GM23248 (cell line): ENCODE data around the gene MIP. TPM values are rescaled to one million over a fixed set of nuclear protein-coding genes. Genes with fewer than 3 reads are reported as not detected.

Source experiments
- DNase-seq: peaks from one replicate; pipeline ENCODE4 v3.0.0-alpha.2; 2015
- H2AFZ ChIP-seq: fragments of 200-600 bp; sonication (generic); 2 replicates; pipeline ENCODE4 v1.6.1; 2016; ENCODE audit warnings: antibody characterized with exemption
- H3F3A ChIP-seq: fragments of 200-600 bp; sonication (generic); 2 replicates; pipeline ENCODE4 v1.6.1; 2016; ENCODE audit warnings: mild to moderate bottlenecking, antibody characterized with exemption, mixed run types; ENCODE audit not compliant: insufficient read depth
- H3K27ac ChIP-seq: fragments of 200-600 bp; sonication (generic); 2 replicates; pipeline ENCODE4 v1.5.1; 2016; ENCODE audit warnings: mild to moderate bottlenecking
- H3K27me3 ChIP-seq: fragments of 200-600 bp; sonication (generic); replicated peaks from 2 replicates; pipeline ENCODE4 v1.6.1; 2016; ENCODE audit warnings: mild to moderate bottlenecking; ENCODE audit not compliant: insufficient read depth
- H3K36me3 ChIP-seq: fragments of 200-600 bp; sonication (generic); 2 replicates; pipeline ENCODE4 v1.6.1; 2016; ENCODE audit warnings: low read depth, mild to moderate bottlenecking
- H3K4me1 ChIP-seq: fragments of 200-600 bp; sonication (generic); 2 replicates; pipeline ENCODE4 v1.6.1; 2016; ENCODE audit warnings: mild to moderate bottlenecking; ENCODE audit not compliant: insufficient read depth
- H3K4me2 ChIP-seq: fragments of 200-600 bp; sonication (generic); one replicate; pipeline ENCODE4 v1.6.1; 2016; ENCODE audit warnings: mild to moderate bottlenecking; ENCODE audit not compliant: unreplicated experiment
- H3K4me3 ChIP-seq: fragments of 200-600 bp; sonication (generic); 2 replicates; pipeline ENCODE4 v1.5.1; 2016; ENCODE audit warnings: mild to moderate bottlenecking
- H3K79me2 ChIP-seq: fragments of 200-600 bp; sonication (generic); 2 replicates; pipeline ENCODE4 v1.6.1; 2016; ENCODE audit warnings: mild to moderate bottlenecking; ENCODE audit not compliant: insufficient read depth
- H3K9ac ChIP-seq: fragments of 200-600 bp; sonication (generic); 2 replicates; pipeline ENCODE4 v1.6.1; 2016; ENCODE audit warnings: mild to moderate bottlenecking
- H3K9me2 ChIP-seq: fragments of 200-600 bp; sonication (generic); 2 replicates; pipeline ENCODE4 v1.6.1; 2016; ENCODE audit warnings: mixed run types, mild to moderate bottlenecking, moderate library complexity; ENCODE audit not compliant: insufficient read depth
- H3K9me3 ChIP-seq: fragments of 200-600 bp; sonication (generic); one replicate; pipeline ENCODE4 v1.6.1; 2017; ENCODE audit warnings: low read depth
- H4K20me1 ChIP-seq: fragments of 200-600 bp; sonication (generic); 2 replicates; pipeline ENCODE4 v1.6.0; 2016; ENCODE audit not compliant: insufficient read depth
- EZH2 ChIP-seq: fragments of 200-600 bp; sonication (generic); IDR thresholded peaks from 2 replicates; pipeline ENCODE4 v1.6.1; 2018; ENCODE audit warnings: antibody characterized with exemption, mild to moderate bottlenecking; ENCODE audit not compliant: insufficient read depth, poor library complexity, severe bottlenecking
- EZH2phosphoT487 ChIP-seq: fragments of 200-600 bp; sonication (generic); IDR thresholded peaks from 2 replicates; pipeline ENCODE4 v1.6.1; 2018; ENCODE audit warnings: antibody characterized with exemption, moderate library complexity, mild to moderate bottlenecking, low read depth; ENCODE audit not compliant: insufficient read depth
- WGBS, 2 experiments: methylation state at CpG; one replicate each; pipeline ENCODE4 v1.1.6; 2015 to 2017; ENCODE audit warnings: low lambda C conversion rate in 2 of 2, low coverage in 1 of 2; ENCODE audit errors: missing lambda C conversion rate in 2 of 2; 5-methylcytosine and 5-hydroxymethylcytosine counted together
- in situ Hi-C: fragments of 300-500 bp; cut with MboI; formaldehyde crosslinking; loops from 2 replicates; pipeline ENCODE4 v1.15.0; 2020
- polyA plus RNA-seq: library from polyadenylated mRNA; unstranded; fragments of >200 nt; fragmentation: Nextera tagmentation; extraction: Ambion mirVana; gene quantifications from 2 replicates; pipeline ENCODE4 v1.2.1, GENCODE V29; 2016
- total RNA-seq: library from RNA; depleted of rRNA; stranded (reverse); fragments of >200 nt; shearing (Covaris generic); gene quantifications from 2 replicates; pipeline ENCODE4 v1.2.3, GENCODE V29; 2014

The MIP gene
- total and polyA plus RNA-seq, 2 experiments from 2014 or later = not detected

DNA sequence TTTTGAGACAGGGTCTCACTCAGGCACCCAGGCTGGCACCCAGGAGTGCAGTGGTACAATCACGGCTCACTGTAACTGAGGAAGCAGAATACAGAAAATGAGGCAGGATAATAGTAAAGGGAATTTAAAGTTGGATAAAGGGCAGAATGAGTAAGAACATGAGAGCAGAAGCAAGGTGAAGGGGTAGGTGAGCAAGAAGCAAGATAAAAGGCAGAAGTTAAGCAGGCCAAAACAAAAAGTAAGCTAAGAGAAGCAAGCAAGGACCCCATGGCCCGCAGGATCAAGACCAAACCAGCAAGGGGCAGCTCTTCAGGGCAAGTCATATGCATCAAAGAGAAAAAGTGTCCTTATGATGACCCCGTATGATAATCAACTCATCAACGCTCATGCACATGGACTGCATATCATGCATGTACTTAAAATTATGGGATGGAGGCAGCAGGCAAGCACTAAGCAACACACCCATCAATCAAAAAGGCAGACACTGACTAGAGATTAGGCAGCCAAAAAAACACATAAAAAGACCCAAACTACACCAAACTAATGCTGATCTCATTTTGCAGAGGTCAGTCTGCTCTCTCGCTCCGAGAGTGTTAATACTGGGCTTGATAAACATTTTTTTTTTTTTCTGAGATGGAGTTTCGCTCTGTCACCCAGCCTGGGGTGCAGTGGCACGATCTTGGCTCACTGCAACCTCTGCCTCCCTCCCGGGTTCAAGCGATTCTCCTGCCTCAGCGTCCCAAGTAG is 16.9 kb downstream of the MIP start:
- no peak overlapping the region for H2AFZ ChIP-seq
- H4K20me1 ChIP-seq = no peaks in the 10 kb centered on the region
- H3K36me3 ChIP-seq = no peaks in the 10 kb centered on the region
- in situ Hi-C loops = no loop called here
- TF ChIP-seq EZH2phosphoT487 = no peak
- no peak for TF ChIP-seq EZH2
- WGBS, 2 experiments = 88 to 90% methylated on average over 11 of the region's 11 CpGs
- DNase-seq = no peak
- peaks cover 46% of the 10 kb centered on the region; the same call in 1 of the 2 replicates for H3K79me2 ChIP-seq
- H3K27ac ChIP-seq = no peak overlapping the region
- H3K4me1 ChIP-seq = no peaks in the 10 kb centered on the region
- no peak overlapping the region for H3K9ac ChIP-seq
- no peak overlapping the region for H3K4me2 ChIP-seq
- H3K9me3 ChIP-seq = no peaks in the 10 kb centered on the region
- no peak overlapping the region for H3K4me3 ChIP-seq
- H3K9me2 ChIP-seq = no peaks in the 10 kb centered on the region
- H3F3A ChIP-seq = no peaks in the 10 kb centered on the region
- H3K27me3 ChIP-seq = no peaks in the 10 kb centered on the region

DNA sequence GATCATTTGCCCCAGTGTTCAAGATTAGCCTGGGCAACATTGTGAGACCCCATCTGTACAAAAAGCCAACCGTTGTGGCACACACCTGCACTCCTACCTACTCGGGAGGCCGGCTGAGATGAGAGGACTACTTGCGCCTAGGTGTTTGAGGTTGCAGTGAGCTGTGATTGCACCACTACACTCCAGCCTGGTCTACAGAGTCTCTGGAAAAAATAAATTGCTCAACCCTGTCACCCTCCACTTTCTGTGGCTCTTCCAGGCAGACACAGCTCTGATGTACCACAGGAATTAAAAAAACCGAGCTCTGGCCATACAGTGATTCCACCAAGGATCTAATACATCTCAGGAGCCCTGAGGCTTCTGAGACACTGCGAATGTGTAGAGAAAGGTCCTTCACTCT is 19.6 kb downstream of the MIP start:
- no peak overlapping the region for H3K9ac ChIP-seq
- H3K27me3 ChIP-seq = no peaks in the 10 kb centered on the region
- no peaks in the 10 kb centered on the region for H3K4me1 ChIP-seq
- in situ Hi-C loops = no loop called here
- H3K36me3 ChIP-seq = no peaks in the 10 kb centered on the region
- no peak overlapping the region for H3K4me3 ChIP-seq
- no peaks in the 10 kb centered on the region for H3K9me2 ChIP-seq
- no peaks in the 10 kb centered on the region for H3K9me3 ChIP-seq
- H3K27ac ChIP-seq = no peak overlapping the region
- no peaks in the 10 kb centered on the region for H3F3A ChIP-seq
- no peak overlapping the region for H2AFZ ChIP-seq
- WGBS, 2 experiments = 95 to 99% methylated on average over 6 of the region's 6 CpGs
- H3K79me2 ChIP-seq = peaks cover 30% of the 10 kb centered on the region; the same call in 1 of the 2 replicates
- no peak for DNase-seq
- no peak overlapping the region for H3K4me2 ChIP-seq
- TF ChIP-seq EZH2 = no peak
- no peak for TF ChIP-seq EZH2phosphoT487
- H4K20me1 ChIP-seq = no peaks in the 10 kb centered on the region

DNA sequence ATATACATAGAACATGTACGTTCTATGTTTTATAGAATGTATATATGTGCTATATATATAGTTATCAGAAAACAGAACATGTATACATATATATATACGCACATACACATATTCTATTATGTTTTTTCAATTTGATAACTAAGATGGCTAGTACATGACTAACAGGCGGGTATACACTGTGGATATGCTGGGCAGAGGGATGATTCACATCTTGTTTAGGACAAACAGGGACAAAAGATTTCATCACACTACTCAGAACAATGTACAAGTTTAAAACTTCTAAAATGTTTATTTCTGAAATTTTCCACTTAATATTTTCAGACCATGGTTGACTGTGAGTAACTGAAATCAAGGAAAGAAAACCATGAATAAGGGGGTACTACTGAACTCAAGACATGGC is 22.6 kb downstream of the MIP start:
- H3K9me3 ChIP-seq = no peaks in the 10 kb centered on the region
- H3K27ac ChIP-seq = no peak overlapping the region
- H3K9me2 ChIP-seq = no peaks in the 10 kb centered on the region
- no peaks in the 10 kb centered on the region for H3K4me1 ChIP-seq
- peak; percentile 18 for DNase-seq
- no peak for TF ChIP-seq EZH2
- in situ Hi-C loops = no loop called here
- no peak overlapping the region for H3K9ac ChIP-seq
- H3K27me3 ChIP-seq = no peaks in the 10 kb centered on the region
- 90 to 94% methylated on average over 3 of the region's 3 CpGs for WGBS, 2 experiments
- no peak overlapping the region for H3K4me3 ChIP-seq
- H4K20me1 ChIP-seq = no peaks in the 10 kb centered on the region
- H3K79me2 ChIP-seq = peaks cover 10% of the 10 kb centered on the region; the same call in 1 of the 2 replicates
- H3K36me3 ChIP-seq = no peaks in the 10 kb centered on the region
- no peaks in the 10 kb centered on the region for H3F3A ChIP-seq
- no peak overlapping the region for H3K4me2 ChIP-seq
- no peak overlapping the region for H2AFZ ChIP-seq

DNA sequence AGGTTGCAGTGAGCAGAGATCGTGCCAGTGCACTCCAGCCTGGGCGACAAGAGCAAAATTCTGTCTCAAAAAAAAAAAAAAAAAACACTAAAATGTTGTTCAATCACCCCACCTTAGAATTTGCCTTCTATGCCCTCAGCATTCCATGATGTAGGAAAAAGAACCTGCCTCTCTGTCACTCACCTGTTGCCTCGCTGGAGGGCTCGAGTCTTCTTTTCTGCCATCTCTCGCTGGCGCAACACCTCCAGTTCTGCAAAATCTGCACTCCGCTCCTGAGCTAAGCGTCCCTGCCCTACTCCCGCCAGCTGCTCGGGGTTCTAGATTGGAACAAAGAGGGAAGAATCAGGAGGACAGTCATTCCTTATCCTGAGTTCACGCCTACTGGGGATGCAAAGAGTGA is 23.2 kb downstream of the MIP start:
- no peak overlapping the region for H3K4me2 ChIP-seq
- 94 to 99% methylated on average over 11 of the region's 11 CpGs for WGBS, 2 experiments
- no peak overlapping the region for H2AFZ ChIP-seq
- H3K9me3 ChIP-seq = no peaks in the 10 kb centered on the region
- no peaks in the 10 kb centered on the region for H3K9me2 ChIP-seq
- H3K36me3 ChIP-seq = no peaks in the 10 kb centered on the region
- no peaks in the 10 kb centered on the region for H3F3A ChIP-seq
- peaks cover 5% of the 10 kb centered on the region; the same call in 1 of the 2 replicates for H3K79me2 ChIP-seq
- no peaks in the 10 kb centered on the region for H3K4me1 ChIP-seq
- in situ Hi-C loops = no loop called here
- H3K27me3 ChIP-seq = no peaks in the 10 kb centered on the region
- no peaks in the 10 kb centered on the region for H4K20me1 ChIP-seq
- no peak overlapping the region for H3K27ac ChIP-seq
- H3K4me3 ChIP-seq = no peak overlapping the region
- no peak for DNase-seq
- no peak overlapping the region for H3K9ac ChIP-seq
- TF ChIP-seq EZH2 (no peak), EZH2phosphoT487 (no peak)
